Activated T-helper 17 cell treated with anti-CD3 and anti-CD28 coated beads, Interleukin-2, amount 50 U/mL, for 72 hours (primary cell): Measurements from ENCODE around the gene SLC10A3. TPM values are rescaled to one million over a fixed set of nuclear protein-coding genes. Genes with fewer than 3 reads are reported as not detected.

ENCODE experiments used
- ATAC-seq: fragments of 150-1000 bp; cut with Tn5 transposase; replicated peaks from 2 replicates; pipeline ENCODE4 v1.10.0; 2021; ENCODE audit warnings: mild to moderate bottlenecking, moderate library complexity
- H3K27ac Mint-ChIP-seq: one replicate; pipeline ENCODE4 v1.8.0; 2022; ENCODE audit warnings: mixed read lengths
- H3K27me3 Mint-ChIP-seq: one replicate; pipeline ENCODE4 v1.8.0; 2022; ENCODE audit warnings: mixed read lengths
- H3K36me3 Mint-ChIP-seq: one replicate; pipeline ENCODE4 v1.8.0; 2022; ENCODE audit warnings: low read depth, mild to moderate bottlenecking, mixed read lengths
- H3K4me1 Mint-ChIP-seq: one replicate; pipeline ENCODE4 v1.8.0; 2022; ENCODE audit warnings: mixed read lengths
- H3K4me3 Mint-ChIP-seq: one replicate; pipeline ENCODE4 v1.8.0; 2022; ENCODE audit warnings: mild to moderate bottlenecking, mixed read lengths
- H3K9me3 Mint-ChIP-seq: one replicate; pipeline ENCODE4 v1.8.0; 2022; ENCODE audit warnings: mixed read lengths
- total RNA-seq, 2 donors: library from RNA; stranded (reverse); gene quantifications; one replicate each; pipeline ENCODE4 v1.2.3, GENCODE V29; 2022

Gene SLC10A3
- total RNA-seq, 2 donors from 2014 or later = 17.3 to 24.8 TPM

DNA sequence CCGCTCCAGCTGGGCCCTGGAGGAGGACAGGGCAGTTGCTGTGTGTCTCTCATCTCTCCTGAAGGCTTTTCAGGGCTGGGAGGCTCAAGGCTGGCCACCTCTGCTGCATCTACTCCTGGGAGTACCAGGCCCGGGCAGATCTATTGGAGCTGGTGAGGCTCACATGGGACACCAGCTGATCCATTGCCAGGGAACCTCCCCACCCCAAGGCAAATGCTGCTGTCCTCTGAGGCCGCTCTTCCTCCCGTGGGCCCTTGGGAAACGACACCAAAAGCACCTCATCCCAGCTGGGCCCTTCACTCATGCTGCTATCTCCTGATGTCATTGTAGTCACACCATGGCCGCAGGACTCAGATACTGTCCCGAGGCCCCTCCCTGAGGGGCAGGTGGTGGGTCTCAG is 7.6 kb downstream of the SLC10A3 start:
- Mint-ChIP-seq H3K4me3 (no peak overlapping the region), H3K27me3 (no peaks in the 10 kb centered on the region), H3K27ac (no peak overlapping the region), H3K9me3 (no peaks in the 10 kb centered on the region), H3K4me1 (peaks cover 5% of the 10 kb centered on the region), H3K36me3 (peaks cover 29% of the 10 kb centered on the region)
- ATAC-seq = no peak

DNA sequence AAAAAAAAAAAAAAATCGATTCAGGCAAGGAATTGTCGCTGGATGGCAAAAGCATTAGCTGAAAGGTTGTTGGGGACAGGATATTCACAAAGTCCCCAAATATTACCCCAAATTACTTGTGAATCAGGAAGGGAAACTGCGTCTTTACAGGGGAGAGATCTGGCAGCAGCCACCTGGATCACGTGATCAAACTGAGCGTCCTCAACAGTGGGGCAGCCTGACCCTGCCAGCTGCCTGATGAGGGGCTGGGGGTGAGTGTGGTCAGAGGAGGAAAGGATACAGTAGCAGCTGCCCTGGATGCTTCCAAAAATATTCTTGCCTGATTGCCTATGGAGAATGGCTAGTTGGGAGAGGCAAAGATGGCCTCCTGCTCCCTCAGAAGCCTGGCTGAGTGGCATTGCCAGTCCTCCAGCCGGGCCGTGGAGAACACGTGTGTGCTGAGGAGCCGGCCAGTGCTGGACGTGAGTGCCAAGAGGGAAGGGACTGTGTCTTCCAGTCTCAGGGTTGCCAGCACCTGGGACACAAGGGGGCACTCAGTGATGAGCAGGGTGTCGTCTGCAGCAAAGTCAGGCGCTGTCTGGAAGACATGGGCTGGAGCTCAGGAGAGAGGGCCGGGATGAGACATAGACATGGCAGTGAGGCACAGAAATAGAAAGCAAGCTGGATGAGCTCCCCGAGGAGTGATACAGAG is 8.4 kb downstream of the SLC10A3 start:
- peaks cover 5% of the 10 kb centered on the region for H3K4me1 Mint-ChIP-seq
- ATAC-seq = no peak
- H3K9me3 Mint-ChIP-seq = no peaks in the 10 kb centered on the region
- no peak overlapping the region for H3K4me3 Mint-ChIP-seq
- no peaks in the 10 kb centered on the region for H3K27me3 Mint-ChIP-seq
- peaks cover 25% of the 10 kb centered on the region for H3K36me3 Mint-ChIP-seq
- H3K27ac Mint-ChIP-seq = no peak overlapping the region

DNA sequence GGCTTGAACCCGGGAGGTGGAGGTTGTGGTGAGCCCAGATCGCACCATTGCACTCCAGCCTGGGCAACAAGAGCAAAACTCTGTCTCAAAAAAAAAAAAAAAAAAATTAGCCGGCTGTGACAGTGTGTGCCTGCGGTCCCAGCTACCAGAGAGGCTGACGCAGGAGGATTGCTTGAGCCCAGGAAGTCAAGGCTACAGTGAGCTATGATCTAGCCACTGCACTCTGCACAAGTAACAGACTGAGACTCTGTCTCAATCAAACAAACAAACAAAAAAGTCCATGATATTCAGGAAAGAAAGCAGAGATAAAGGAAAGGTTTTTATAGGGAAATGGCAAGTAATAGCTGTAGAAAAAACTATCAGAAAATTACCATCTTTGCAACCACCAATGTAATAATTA is 9.2 kb downstream of the SLC10A3 start:
- H3K27ac Mint-ChIP-seq = no peak overlapping the region
- H3K4me1 Mint-ChIP-seq = peaks cover 5% of the 10 kb centered on the region
- no peaks in the 10 kb centered on the region for H3K9me3 Mint-ChIP-seq
- H3K4me3 Mint-ChIP-seq = no peak overlapping the region
- H3K27me3 Mint-ChIP-seq = no peaks in the 10 kb centered on the region
- H3K36me3 Mint-ChIP-seq = peaks cover 33% of the 10 kb centered on the region
- no peak for ATAC-seq

DNA sequence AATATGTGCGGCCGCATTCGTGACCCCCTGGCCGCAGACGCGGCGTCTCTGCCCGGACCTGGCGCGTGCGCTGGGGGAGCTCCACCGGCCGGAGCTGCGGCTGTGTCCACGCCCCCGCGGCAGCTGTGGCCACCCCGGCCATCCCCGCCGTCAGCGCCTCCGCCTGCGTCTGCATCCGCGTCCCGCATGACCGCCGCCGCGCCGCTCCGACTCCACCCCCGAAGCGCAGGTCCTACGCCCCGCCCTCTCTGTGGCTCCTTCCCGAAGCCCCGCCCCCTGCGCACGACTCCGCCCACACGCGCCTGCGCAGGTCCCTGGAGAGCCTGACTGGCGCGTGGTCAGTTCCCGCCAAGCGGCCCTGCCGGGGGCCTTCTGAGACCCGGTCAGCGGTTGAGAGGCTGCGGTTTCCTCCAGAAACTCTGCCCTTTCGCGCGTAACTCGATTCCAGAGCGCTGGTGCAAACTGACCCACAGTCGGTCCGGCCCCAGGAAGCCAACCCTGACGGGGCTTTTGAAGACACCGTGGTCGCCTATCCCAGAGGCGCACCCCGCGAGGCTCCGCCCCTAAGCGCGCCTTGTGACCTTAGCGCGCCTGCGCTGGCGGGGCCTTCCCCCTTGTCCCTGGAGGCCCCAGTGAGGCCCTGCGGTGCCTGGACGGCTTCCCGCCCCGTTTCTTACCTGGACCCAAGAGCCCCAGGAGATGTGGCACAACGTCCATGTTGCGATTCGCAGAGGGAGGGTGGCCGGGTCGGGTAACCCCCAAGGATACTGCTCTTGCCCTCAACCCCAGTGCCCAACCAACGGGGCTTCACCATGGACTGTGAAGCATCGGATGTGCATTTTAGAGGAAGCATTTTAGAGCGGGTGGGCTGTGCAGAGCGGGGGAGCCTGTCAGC is 11.5 kb downstream of the SLC10A3 start, which contains the start of gene LAGE3:
Gene LAGE3, minus strand, starts transcription at position 554 of the 895 bp plus-strand sequence. Its CDS starts 366 bp downstream, at position 188.
- H3K4me3 Mint-ChIP-seq = peak within 1 kb of the TSS; percentile 86
- H3K36me3 Mint-ChIP-seq = peaks cover 16% of the 10 kb centered on the region
- no peaks in the 10 kb centered on the region for H3K27me3 Mint-ChIP-seq
- H3K9me3 Mint-ChIP-seq = no peaks in the 10 kb centered on the region
- H3K4me1 Mint-ChIP-seq = peaks cover 5% of the 10 kb centered on the region
- ATAC-seq = peak; percentile 96
- peak within 1 kb of the TSS; percentile 89 for H3K27ac Mint-ChIP-seq

DNA sequence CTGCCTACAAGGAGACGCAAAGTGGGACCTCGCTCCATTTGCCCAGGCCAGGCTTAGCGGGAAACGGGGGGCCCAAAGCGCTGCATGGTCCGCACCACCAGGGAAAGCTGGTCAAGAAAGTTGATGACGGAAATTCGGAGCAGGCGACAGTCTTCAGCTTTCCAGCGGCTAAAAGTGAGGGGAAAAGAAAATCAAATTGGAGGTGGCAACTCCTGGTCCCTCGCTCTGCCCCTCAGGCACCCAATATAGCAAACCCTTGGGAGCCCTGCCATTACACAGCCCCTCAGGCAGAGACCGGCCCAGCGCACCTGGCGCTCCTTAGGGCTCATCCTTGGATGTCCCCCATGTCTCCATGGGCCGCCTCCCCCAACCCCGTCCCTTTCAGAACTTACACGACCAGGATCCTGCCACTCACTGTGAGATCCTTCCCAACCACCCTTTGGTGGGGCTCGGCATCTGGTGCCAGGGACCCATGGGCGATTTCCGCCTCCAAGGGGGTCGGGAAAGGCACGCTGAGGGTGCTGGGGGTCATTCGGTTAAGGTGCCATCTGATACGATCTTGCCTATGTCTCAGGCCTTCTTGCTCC is 12.4 kb downstream of the SLC10A3 start:
- H3K36me3 Mint-ChIP-seq = peaks cover 17% of the 10 kb centered on the region
- peaks cover 5% of the 10 kb centered on the region for H3K4me1 Mint-ChIP-seq
- H3K9me3 Mint-ChIP-seq = no peaks in the 10 kb centered on the region
- peak overlapping the region; percentile 86 for H3K4me3 Mint-ChIP-seq
- no peak for ATAC-seq
- no peaks in the 10 kb centered on the region for H3K27me3 Mint-ChIP-seq
- no peak overlapping the region for H3K27ac Mint-ChIP-seq

DNA sequence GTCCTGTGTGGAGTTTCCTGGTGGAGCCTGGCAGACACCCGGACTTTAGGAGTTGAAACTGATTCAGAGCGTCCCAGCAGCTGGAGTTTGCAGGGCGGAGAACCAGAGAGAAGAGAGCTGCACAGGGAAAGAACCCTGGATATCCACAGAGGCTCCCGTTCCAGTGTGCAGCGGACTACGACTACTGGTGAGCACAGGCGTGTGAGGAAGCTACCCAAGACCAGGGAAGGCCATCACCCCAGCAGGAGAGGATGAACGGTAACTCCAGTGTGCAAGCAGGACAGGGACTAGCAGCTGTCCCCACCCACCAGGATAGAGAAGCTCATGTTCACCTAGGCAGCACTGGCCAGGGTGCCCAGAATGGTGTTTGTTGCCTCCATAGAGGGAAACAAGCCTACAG is 13.6 kb downstream of the SLC10A3 start:
- Mint-ChIP-seq H3K4me1 (no peaks in the 10 kb centered on the region), H3K27me3 (no peaks in the 10 kb centered on the region), H3K27ac (no peak overlapping the region), H3K4me3 (peak overlapping the region; percentile 86), H3K9me3 (no peaks in the 10 kb centered on the region), H3K36me3 (peaks cover 19% of the 10 kb centered on the region)
- ATAC-seq = no peak

DNA sequence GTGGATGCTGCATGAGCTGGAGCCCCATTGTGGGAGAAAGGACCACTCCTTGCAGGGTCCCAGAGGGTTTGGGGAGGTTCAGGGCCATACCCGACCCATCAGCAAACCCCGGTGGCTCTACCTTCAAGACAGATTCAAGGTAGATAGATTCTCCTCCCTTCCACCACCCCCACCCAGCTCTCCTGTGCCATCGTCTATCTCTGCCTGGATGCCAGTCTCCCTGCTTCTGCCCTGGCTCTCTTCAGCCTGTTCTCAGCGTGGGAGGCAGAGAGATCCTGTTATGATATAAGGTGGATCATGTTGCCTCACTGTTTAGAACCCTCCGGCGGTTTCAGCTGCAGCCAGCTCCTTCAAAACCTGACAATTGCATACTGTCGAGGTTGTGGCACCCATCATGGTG is 16.7 kb downstream of the SLC10A3 start:
- Mint-ChIP-seq H3K27me3 (no peaks in the 10 kb centered on the region), H3K9me3 (no peaks in the 10 kb centered on the region), H3K36me3 (peaks cover 32% of the 10 kb centered on the region), H3K27ac (no peak overlapping the region), H3K4me1 (no peaks in the 10 kb centered on the region), H3K4me3 (no peak overlapping the region)
- ATAC-seq = no peak

DNA sequence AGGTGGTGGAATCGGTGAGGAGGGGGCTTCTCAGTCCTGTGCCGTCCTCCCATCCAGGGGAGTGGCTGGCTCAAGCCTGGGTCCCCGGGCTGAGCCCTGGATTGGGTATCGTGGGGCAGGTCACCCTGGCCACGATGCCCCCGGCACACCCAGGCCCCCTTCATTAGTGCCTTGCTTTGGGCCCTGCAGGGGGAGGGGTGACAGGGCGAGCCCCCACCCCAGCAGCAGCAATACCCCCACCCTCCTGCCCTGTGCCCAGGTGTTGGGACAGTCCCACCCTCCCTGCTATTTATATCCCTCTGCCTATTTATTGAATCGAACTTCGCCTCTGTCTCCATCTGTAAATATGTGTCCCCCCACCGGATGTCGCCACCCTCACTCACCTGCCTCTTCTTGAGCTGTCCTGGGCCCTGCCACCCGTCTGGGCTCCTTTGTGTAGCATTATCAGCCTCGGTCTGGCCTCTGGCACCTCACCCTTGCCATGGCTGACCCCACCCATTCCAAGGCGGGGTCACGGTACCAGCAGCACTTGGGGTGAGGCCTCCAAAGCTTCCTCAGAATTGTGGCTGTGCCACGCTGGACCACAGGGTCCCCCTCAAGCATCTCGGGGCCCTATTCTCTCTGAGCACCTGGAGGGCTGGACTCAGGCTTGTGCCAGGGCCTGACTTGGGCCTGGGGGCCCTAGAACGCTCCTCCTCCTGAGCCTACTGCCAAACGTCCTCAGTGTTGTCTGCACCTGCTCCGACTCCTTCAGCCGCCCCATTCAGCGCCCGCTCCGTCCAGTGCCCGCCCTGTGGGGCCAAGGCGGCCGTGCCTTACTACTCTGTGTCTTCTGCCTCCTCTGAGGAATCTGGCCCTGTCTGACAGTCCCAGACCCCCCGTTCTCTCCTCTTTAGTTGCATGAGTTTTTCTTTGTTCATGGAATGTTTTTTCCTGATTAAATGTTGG is 17.5 kb downstream of the SLC10A3 start:
- no peak for ATAC-seq
- Mint-ChIP-seq H3K4me3 (no peak overlapping the region), H3K4me1 (no peaks in the 10 kb centered on the region), H3K9me3 (no peaks in the 10 kb centered on the region), H3K36me3 (peaks cover 32% of the 10 kb centered on the region), H3K27ac (no peak overlapping the region), H3K27me3 (no peaks in the 10 kb centered on the region)

DNA sequence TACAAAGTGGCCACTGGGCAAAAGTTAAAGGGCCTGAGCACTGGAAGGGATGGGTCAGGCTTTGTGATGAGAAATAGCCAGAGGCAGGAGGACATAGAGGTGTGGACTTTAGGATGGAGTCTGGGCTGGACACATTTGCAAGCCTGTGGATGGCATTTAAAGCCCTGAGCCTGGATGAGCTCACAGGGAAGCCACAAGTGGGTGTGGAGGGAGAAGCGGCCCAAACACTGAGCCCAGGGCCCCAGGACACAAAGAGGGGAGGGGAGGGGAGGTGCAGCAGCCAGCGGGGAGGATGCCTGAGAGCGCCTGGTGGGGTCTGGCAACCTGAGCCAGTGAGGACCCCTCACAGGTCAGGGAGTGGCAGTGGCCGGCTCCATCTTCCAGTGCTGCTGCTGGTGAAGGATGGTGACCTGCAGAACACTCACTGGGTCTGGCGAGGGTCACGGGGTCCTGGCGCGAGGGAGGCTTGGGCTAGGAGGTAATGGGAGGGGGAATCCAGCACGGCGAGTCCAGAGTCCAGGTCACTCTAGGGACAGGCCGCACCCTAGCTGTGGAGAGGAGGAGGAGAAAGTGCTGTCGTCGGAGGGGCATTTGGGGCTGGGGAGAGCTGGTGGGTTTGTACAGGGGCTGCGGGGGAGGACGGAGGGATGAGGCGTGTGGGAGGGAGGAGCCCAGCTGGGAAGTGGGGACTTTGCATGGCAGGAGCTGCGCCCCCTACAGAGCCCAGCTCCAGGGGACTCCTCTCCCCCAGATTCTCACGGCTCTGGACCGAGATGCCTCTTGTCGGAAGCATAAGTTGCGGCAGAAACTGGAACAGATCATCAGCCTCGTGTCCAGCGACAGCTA is 18.4 kb downstream of the SLC10A3 start:
- no peak for ATAC-seq
- Mint-ChIP-seq H3K4me3 (no peak overlapping the region), H3K36me3 (peaks cover 32% of the 10 kb centered on the region), H3K27ac (no peak overlapping the region), H3K4me1 (no peaks in the 10 kb centered on the region), H3K9me3 (no peaks in the 10 kb centered on the region), H3K27me3 (no peaks in the 10 kb centered on the region)

DNA sequence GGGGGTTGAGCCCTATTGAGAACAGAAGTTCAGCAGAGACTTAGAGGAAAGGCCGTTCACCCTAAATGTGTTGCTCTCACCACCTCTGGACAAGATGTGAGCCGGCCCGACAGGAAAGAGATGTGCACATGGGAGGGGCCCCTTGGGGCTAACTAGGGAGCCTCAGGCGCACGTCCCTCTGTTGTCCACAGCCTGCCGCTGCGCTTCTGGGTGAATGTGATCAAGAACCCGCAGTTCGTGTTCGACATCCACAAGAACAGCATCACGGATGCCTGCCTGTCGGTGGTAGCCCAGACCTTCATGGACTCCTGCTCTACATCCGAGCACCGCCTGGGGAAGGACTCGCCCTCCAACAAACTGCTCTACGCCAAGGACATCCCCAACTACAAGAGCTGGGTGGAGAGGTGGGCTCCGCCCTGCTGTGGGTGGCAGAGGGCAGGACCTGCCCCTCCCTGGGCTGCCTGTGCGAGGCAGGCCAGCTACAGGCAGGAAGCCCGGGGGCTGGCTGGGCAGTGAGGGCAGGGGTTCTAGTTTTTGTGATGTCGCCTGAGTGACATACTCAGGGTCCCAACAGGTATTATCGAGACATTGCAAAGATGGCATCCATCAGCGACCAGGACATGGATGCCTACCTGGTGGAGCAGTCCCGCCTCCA is 19.4 kb downstream of the SLC10A3 start:
- ATAC-seq = no peak
- no peaks in the 10 kb centered on the region for H3K9me3 Mint-ChIP-seq
- H3K4me1 Mint-ChIP-seq = no peaks in the 10 kb centered on the region
- no peak overlapping the region for H3K27ac Mint-ChIP-seq
- no peak overlapping the region for H3K4me3 Mint-ChIP-seq
- H3K36me3 Mint-ChIP-seq = peaks cover 28% of the 10 kb centered on the region
- H3K27me3 Mint-ChIP-seq = no peaks in the 10 kb centered on the region

DNA sequence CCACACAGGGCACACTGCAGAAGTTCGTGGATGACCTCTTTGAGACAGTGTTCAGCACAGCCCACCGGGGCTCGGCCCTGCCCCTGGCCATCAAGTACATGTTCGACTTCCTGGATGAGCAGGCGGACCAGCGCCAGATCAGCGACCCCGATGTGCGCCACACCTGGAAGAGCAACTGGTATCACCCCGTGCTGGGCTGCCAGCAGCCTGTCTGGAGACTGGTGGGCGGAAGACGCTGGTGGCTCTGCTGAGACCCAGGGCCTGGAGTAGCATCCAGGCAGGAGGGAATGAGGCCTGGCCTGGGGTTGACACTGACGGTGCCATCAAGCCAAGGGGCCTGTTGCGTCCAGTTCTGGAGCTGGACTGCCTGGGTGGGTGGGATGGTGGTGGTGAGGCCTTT is 20.0 kb downstream of the SLC10A3 start:
- no peaks in the 10 kb centered on the region for H3K27me3 Mint-ChIP-seq
- H3K4me3 Mint-ChIP-seq = no peak overlapping the region
- no peaks in the 10 kb centered on the region for H3K9me3 Mint-ChIP-seq
- H3K27ac Mint-ChIP-seq = no peak overlapping the region
- peaks cover 30% of the 10 kb centered on the region for H3K36me3 Mint-ChIP-seq
- no peaks in the 10 kb centered on the region for H3K4me1 Mint-ChIP-seq
- ATAC-seq = no peak

DNA sequence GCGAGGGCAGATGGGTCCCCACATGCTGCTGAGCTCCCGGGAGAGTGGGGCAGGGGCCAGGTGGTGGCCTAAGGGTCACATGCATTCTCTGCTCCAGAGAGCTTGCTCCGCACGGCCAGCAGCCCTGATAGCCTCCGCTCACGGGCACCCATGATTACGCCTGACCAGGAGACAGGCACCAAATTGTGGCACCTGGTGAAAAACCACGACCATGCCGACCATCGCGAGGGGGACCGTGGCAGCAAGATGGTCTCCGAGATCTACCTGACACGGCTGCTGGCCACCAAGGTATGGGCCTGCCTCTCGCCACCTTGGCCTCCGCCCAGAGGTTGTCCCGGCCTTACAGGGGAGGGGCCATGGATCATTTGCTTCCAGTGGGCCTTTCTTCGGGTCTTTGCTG is 20.5 kb downstream of the SLC10A3 start:
- Mint-ChIP-seq H3K36me3 (peaks cover 30% of the 10 kb centered on the region), H3K4me1 (no peaks in the 10 kb centered on the region), H3K27me3 (no peaks in the 10 kb centered on the region), H3K27ac (no peak overlapping the region), H3K9me3 (no peaks in the 10 kb centered on the region), H3K4me3 (no peak overlapping the region)
- ATAC-seq = no peak

DNA sequence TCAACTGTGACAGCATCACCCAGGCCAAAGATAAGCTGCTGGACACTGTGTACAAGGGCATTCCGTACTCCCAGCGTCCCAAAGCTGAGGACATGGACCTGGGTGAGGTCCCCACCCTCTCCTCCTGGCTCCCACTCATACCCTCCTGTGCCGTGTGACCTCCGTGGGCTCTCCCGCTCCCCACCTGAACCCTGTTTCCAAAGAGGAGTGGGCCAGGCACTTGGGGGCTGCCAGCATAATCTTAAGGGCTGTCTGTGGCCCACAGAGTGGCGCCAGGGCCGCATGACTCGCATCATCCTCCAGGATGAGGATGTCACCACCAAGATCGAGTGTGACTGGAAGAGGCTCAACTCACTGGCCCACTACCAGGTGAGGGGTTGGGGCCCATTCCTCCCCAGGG is 21.3 kb downstream of the SLC10A3 start:
- H3K27me3 Mint-ChIP-seq = no peaks in the 10 kb centered on the region
- H3K4me3 Mint-ChIP-seq = no peak overlapping the region
- no peaks in the 10 kb centered on the region for H3K4me1 Mint-ChIP-seq
- no peaks in the 10 kb centered on the region for H3K9me3 Mint-ChIP-seq
- ATAC-seq = no peak
- H3K27ac Mint-ChIP-seq = no peak overlapping the region
- peaks cover 36% of the 10 kb centered on the region for H3K36me3 Mint-ChIP-seq
